GM18909 (cell line): ENCODE results near the gene APOBEC4.
"Not testable (repeated sequence)": the region's sequence is repeated elsewhere in the genome, so short reads cannot be mapped to it uniquely, and the experiment has no call there.

Experiments
- ATAC-seq: cut with Tn5 transposase; IDR thresholded peaks from one replicate; pipeline ENCODE4 v1.9.1; 2021; ENCODE audit warnings: mild to moderate bottlenecking; ENCODE audit not compliant: unreplicated experiment, poor library complexity

APOBEC4 gene

GRCh38 chr1:183652547-183653461 is at the start of gene APOBEC4:
APOBEC4 (minus strand) TSS chr1:183653316; CDS start chr1:183648781, 4,535 bp downstream.
- ATAC-seq: no peak

GRCh38 chr1:183702813-183703198 is 49.7 kb upstream of the APOBEC4 start:
- no peak for ATAC-seq

GRCh38 chr1:183702087-183702812 is 49.1 kb upstream of the APOBEC4 start:
- ATAC-seq: no peak

GRCh38 chr1:183699616-183700160 is 46.6 kb upstream of the APOBEC4 start:
- ATAC-seq: no peak

GRCh38 chr1:183697814-183698590 is 44.9 kb upstream of the APOBEC4 start:
- no peak for ATAC-seq

- ATAC-seq: no peak
Observed at GRCh38 chr1:183696981-183697380, 43.9 kb upstream of the APOBEC4 start.

- no peak for ATAC-seq
Observed at GRCh38 chr1:183694755-183695154, 41.6 kb upstream of the APOBEC4 start.

GRCh38 chr1:183694066-183694465 is 41.0 kb upstream of the APOBEC4 start:
- ATAC-seq: no peak

GRCh38 chr1:183693521-183693920 is 40.4 kb upstream of the APOBEC4 start:
- ATAC-seq: peak; percentile 39

- peak; percentile 76 for ATAC-seq
Observed at GRCh38 chr1:183689762-183690204, 36.7 kb upstream of the APOBEC4 start.

- no peak for ATAC-seq
Observed at GRCh38 chr1:183688341-183689060, 35.4 kb upstream of the APOBEC4 start.

GRCh38 chr1:183687546-183688304 is 34.6 kb upstream of the APOBEC4 start:
- no peak for ATAC-seq

GRCh38 chr1:183686229-183686628 is 33.1 kb upstream of the APOBEC4 start:
- no peak for ATAC-seq

- peak; percentile 61 for ATAC-seq
Observed at GRCh38 chr1:183685112-183685713, 32.1 kb upstream of the APOBEC4 start.

GRCh38 chr1:183679363-183679762 is 26.2 kb upstream of the APOBEC4 start:
- ATAC-seq: not testable (repeated sequence)

GRCh38 chr1:183678819-183679218 is 25.7 kb upstream of the APOBEC4 start:
- ATAC-seq: no peak

GRCh38 chr1:183676586-183677189 is 23.6 kb upstream of the APOBEC4 start:
- no peak for ATAC-seq
